ENCODE data around the gene STPG2.
"Not testable (repeated sequence)": the region's sequence is repeated elsewhere in the genome, so short reads cannot be mapped to it uniquely, and the experiment has no call there.

Gene STPG2

GRCh38 chr4:97633831-97634230 is 509.4 kb downstream of the STPG2 start:
- not testable (repeated sequence) for DNase-seq (ENCODE audit: low spot score)

- DNase-seq (ENCODE audit: low spot score): no peak
These were observed 515.5 kb downstream of the STPG2 start for GRCh38 chr4:97627750-97628149.

GRCh38 chr4:97624204-97624603 is 519.1 kb downstream of the STPG2 start:
- DNase-seq (ENCODE audit: low spot score): no peak

- no peak for DNase-seq (ENCODE audit: low spot score)
These were observed 537.3 kb downstream of the STPG2 start for GRCh38 chr4:97605932-97606331.

GRCh38 chr4:97593248-97593647 is 550.0 kb downstream of the STPG2 start:
- no peak for DNase-seq (ENCODE audit: low spot score)

GRCh38 chr4:97590266-97590665 is 553.0 kb downstream of the STPG2 start:
- no peak for DNase-seq (ENCODE audit: low spot score)

- no peak for DNase-seq (ENCODE audit: low spot score)
These were observed 553.6 kb downstream of the STPG2 start for GRCh38 chr4:97589481-97590196.

GRCh38 chr4:97587912-97588311 is 555.4 kb downstream of the STPG2 start:
- DNase-seq (ENCODE audit: low spot score): no peak

GRCh38 chr4:97585274-97585673 is 558.0 kb downstream of the STPG2 start:
- DNase-seq (ENCODE audit: low spot score): no peak

- no peak for DNase-seq (ENCODE audit: low spot score)
These were observed 560.4 kb downstream of the STPG2 start for GRCh38 chr4:97582890-97583289.

GRCh38 chr4:97577004-97577403 is 566.3 kb downstream of the STPG2 start:
- DNase-seq (ENCODE audit: low spot score): no peak

- no peak for DNase-seq (ENCODE audit: low spot score)
These were observed 583.3 kb downstream of the STPG2 start for GRCh38 chr4:97560009-97560408.

GRCh38 chr4:97558204-97558778 is 585.0 kb downstream of the STPG2 start:
- DNase-seq (ENCODE audit: low spot score): no peak

GRCh38 chr4:97550637-97551036 is 592.6 kb downstream of the STPG2 start:
- DNase-seq (ENCODE audit: low spot score): not testable (repeated sequence)

- DNase-seq (ENCODE audit: low spot score): no peak
These were observed 594.2 kb downstream of the STPG2 start for GRCh38 chr4:97548943-97549583.

GRCh38 chr4:97548186-97548585 is 595.1 kb downstream of the STPG2 start:
- DNase-seq (ENCODE audit: low spot score): no peak

GRCh38 chr4:97531351-97531750 is 611.9 kb downstream of the STPG2 start:
- DNase-seq (ENCODE audit: low spot score): no peak

GRCh38 chr4:97530676-97531075 is 612.6 kb downstream of the STPG2 start:
- no peak for DNase-seq (ENCODE audit: low spot score)

GRCh38 chr4:97525236-97525635 is 618.0 kb downstream of the STPG2 start:
- DNase-seq (ENCODE audit: low spot score): peak; percentile 64

- no peak for DNase-seq (ENCODE audit: low spot score)
These were observed 625.3 kb downstream of the STPG2 start for GRCh38 chr4:97517939-97518338.

GRCh38 chr4:97513917-97514316 is 629.4 kb downstream of the STPG2 start:
- DNase-seq (ENCODE audit: low spot score): no peak

All from kidney capillary endothelial cell (primary cell).